Calu3 (cell line): ENCODE results near the gene NLRC3. TPM values are rescaled to one million over a fixed set of nuclear protein-coding genes. Genes with fewer than 3 reads are reported as not detected.

Experiments used
- BruUV-seq: library from RNA; stranded (reverse); fragments of 400-500 nt; replicated peaks from 2 replicates; lab custom pipeline; 2021; lab: Mats Ljungman, UMichigan
- CTCF ChIA-PET: fragments of 300-600 bp; sonication (Branson Sonifier 250); formaldehyde crosslinking; loops from one replicate; lab custom pipeline; 2022; ENCODE audit warnings: antibody characterized with exemption; lab: Charles Lee
- DNase-seq: peaks from one replicate; pipeline ENCODE4 v3.0.0; 2022
- H3K27ac Mint-ChIP-seq: one replicate; pipeline ENCODE4 v1.8.0; 2022; ENCODE audit warnings: mixed read lengths; ENCODE audit not compliant: unreplicated experiment
- H3K27me3 Mint-ChIP-seq: one replicate; pipeline ENCODE4 v1.8.0; 2022; ENCODE audit warnings: mixed read lengths; ENCODE audit not compliant: unreplicated experiment
- H3K36me3 Mint-ChIP-seq: one replicate; pipeline ENCODE4 v1.8.0; 2022; ENCODE audit warnings: mild to moderate bottlenecking, moderate library complexity, mixed read lengths; ENCODE audit not compliant: insufficient read depth, unreplicated experiment
- H3K4me1 Mint-ChIP-seq: one replicate; pipeline ENCODE4 v1.8.0; 2022; ENCODE audit warnings: mild to moderate bottlenecking, low read depth, mixed read lengths; ENCODE audit not compliant: unreplicated experiment
- H3K4me3 Mint-ChIP-seq: one replicate; pipeline ENCODE4 v1.8.0; 2022; ENCODE audit warnings: mild to moderate bottlenecking, low read depth, moderate library complexity, mixed read lengths; ENCODE audit not compliant: unreplicated experiment
- H3K9me3 Mint-ChIP-seq: one replicate; pipeline ENCODE4 v1.8.0; 2022; ENCODE audit warnings: low read depth, mixed read lengths; ENCODE audit not compliant: unreplicated experiment
- intact Hi-C: fragments of 100-400 bp; cut with micrococcal nuclease; formaldehyde crosslinking; loops from one replicate; pipeline ENCODE4 v1.10.0; 2022; ENCODE audit not compliant: unreplicated experiment
- total RNA-seq: library from RNA; stranded (reverse); gene quantifications from 2 replicates; pipeline ENCODE4 v1.2.3, GENCODE V29; 2022
- TF ChIP-seq, protein P1 (sequence below): fragments of 200-600 bp; IDR thresholded peaks from one replicate; pipeline ENCODE4 v1.8.0; 2022; ENCODE audit warnings: antibody characterized with exemption; ENCODE audit not compliant: unreplicated experiment

Gene NLRC3
- total RNA-seq, 1 experiment from 2014 or later, result 0.42 TPM

GRCh38 chr16:3520841-3521240 lies 56.4 kb downstream of the NLRC3 start:
- H3K4me1 Mint-ChIP-seq, result no peaks in the 10 kb centered on the region
- H3K9me3 Mint-ChIP-seq, result no peaks in the 10 kb centered on the region
- H3K27me3 Mint-ChIP-seq, result no peaks in the 10 kb centered on the region
- intact Hi-C loops, result no loop called here
- no TSS peak for BruUV-seq
- TF ChIP-seq, protein P1, sequence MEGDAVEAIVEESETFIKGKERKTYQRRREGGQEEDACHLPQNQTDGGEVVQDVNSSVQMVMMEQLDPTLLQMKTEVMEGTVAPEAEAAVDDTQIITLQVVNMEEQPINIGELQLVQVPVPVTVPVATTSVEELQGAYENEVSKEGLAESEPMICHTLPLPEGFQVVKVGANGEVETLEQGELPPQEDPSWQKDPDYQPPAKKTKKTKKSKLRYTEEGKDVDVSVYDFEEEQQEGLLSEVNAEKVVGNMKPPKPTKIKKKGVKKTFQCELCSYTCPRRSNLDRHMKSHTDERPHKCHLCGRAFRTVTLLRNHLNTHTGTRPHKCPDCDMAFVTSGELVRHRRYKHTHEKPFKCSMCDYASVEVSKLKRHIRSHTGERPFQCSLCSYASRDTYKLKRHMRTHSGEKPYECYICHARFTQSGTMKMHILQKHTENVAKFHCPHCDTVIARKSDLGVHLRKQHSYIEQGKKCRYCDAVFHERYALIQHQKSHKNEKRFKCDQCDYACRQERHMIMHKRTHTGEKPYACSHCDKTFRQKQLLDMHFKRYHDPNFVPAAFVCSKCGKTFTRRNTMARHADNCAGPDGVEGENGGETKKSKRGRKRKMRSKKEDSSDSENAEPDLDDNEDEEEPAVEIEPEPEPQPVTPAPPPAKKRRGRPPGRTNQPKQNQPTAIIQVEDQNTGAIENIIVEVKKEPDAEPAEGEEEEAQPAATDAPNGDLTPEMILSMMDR, result no peak
- no peak overlapping the region for H3K4me3 Mint-ChIP-seq
- CTCF ChIA-PET, result no interaction called here
- no peak for DNase-seq
- no peak overlapping the region for H3K27ac Mint-ChIP-seq
- no peaks in the 10 kb centered on the region for H3K36me3 Mint-ChIP-seq

- H3K9me3 Mint-ChIP-seq, result no peaks in the 10 kb centered on the region
- H3K4me1 Mint-ChIP-seq, result no peaks in the 10 kb centered on the region
- TF ChIP-seq, protein P1, result no peak
- BruUV-seq, result no TSS peak
- H3K27ac Mint-ChIP-seq, result no peak overlapping the region
- CTCF ChIA-PET, result no interaction called here
- DNase-seq, result no peak
- H3K27me3 Mint-ChIP-seq, result no peaks in the 10 kb centered on the region
- H3K36me3 Mint-ChIP-seq, result no peaks in the 10 kb centered on the region
- intact Hi-C loops, result no loop called here
- no peak overlapping the region for H3K4me3 Mint-ChIP-seq
Observed at GRCh38 chr16:3520413-3520812, 56.8 kb downstream of the NLRC3 start.

DNA sequence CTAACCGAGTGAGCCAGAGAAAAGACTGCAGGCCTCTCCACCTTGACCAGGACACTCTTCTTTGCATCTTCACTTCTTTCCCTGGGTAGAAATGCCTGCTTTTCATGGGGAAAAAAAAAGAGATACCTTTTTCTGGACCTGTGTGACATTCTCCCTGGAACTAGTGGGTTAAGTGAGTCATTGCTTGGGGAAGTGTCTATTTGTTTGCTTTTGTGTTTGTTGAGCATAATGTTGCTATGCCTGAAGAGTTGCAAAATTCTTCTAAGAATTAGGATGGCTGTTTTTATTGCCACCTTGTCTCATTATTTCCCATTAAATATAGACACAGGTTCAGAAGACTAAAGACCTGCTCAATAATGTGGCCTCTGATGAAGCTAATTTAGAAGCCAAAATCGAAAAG lies 57.6 kb downstream of the NLRC3 start:
- no peak overlapping the region for H3K27ac Mint-ChIP-seq
- H3K36me3 Mint-ChIP-seq, result peaks cover 5% of the 10 kb centered on the region
- H3K9me3 Mint-ChIP-seq, result no peaks in the 10 kb centered on the region
- CTCF ChIA-PET, result no interaction called here
- DNase-seq, result no peak
- H3K4me1 Mint-ChIP-seq, result no peaks in the 10 kb centered on the region
- H3K27me3 Mint-ChIP-seq, result no peaks in the 10 kb centered on the region
- intact Hi-C loops, result no loop called here
- no TSS peak for BruUV-seq
- H3K4me3 Mint-ChIP-seq, result no peak overlapping the region
- TF ChIP-seq, protein P1, result no peak

DNA sequence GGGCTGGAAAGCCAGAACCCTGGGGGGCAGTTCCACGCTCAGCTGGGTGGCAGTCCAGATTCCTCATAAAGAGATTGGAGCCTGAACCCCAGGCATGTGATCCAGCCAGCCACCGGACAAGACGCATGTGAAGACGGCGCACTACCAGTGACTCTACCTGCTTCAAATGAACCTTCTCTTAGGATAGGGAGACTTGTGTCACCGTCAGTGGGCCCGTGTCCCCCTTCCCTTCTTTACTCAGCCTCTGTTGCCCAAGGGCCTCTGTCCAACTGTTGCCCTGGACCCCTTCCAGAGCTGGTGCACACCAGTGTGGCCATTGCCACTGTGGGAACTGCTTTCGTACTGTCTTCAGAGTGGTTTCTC lies 58.2 kb downstream of the NLRC3 start:
- BruUV-seq, result no TSS peak
- intact Hi-C loops, result no loop called here
- H3K27ac Mint-ChIP-seq, result no peak overlapping the region
- no peaks in the 10 kb centered on the region for H3K9me3 Mint-ChIP-seq
- TF ChIP-seq, protein P1, result no peak
- DNase-seq, result no peak
- peaks cover 5% of the 10 kb centered on the region for H3K36me3 Mint-ChIP-seq
- H3K4me3 Mint-ChIP-seq, result no peak overlapping the region
- H3K4me1 Mint-ChIP-seq, result no peaks in the 10 kb centered on the region
- H3K27me3 Mint-ChIP-seq, result no peaks in the 10 kb centered on the region
- CTCF ChIA-PET, result no interaction called here
